Fibroblast of lung (primary cell): ENCODE results near the gene PDE6G.

Experiments
- CTCF ChIP-seq, 2 donors: IDR thresholded peaks in 1 of 2; conservative IDR thresholded peaks in 1 of 2; 1 replicate in 1 of 2; 2 replicates in 1 of 2; pipeline ENCODE4 v1.5.1; 2011 to 2012; ENCODE audit warnings: low read length in 2 of 2, control low read depth in 1 of 2, inconsistent platforms in 1 of 2, low read depth in 1 of 2, mild to moderate bottlenecking in 1 of 2
- EZH2 ChIP-seq: IDR thresholded peaks from 2 replicates; pipeline ENCODE4 v1.5.1; 2012; ENCODE audit warnings: low read length, control low read depth, mild to moderate bottlenecking; ENCODE audit errors: missing control alignments

GRCh38 chr17:81696218-81696941 is 40.0 kb upstream of the PDE6G start:
- TF ChIP-seq CTCF (conservative IDR thresholded peaks at IDR 0.05 in 1 of 2, IDR thresholded peaks at IDR 0.05 in 1 of 2; ENCODE audit: low read depth in 1 of 2, low read length in 2 of 2), result no peak
- no peak for TF ChIP-seq EZH2
